Measurements from ENCODE around the gene NF1. TPM values are rescaled to one million over a fixed set of nuclear protein-coding genes. Genes with fewer than 3 reads are reported as not detected.
A peak's percentile ranks its signal among the peaks of the same experiment; 100 is the strongest.
"Not testable (repeated sequence)": the region's sequence is repeated elsewhere in the genome, so short reads cannot be mapped to it uniquely, and the experiment has no call there.

Gene NF1, protein sequence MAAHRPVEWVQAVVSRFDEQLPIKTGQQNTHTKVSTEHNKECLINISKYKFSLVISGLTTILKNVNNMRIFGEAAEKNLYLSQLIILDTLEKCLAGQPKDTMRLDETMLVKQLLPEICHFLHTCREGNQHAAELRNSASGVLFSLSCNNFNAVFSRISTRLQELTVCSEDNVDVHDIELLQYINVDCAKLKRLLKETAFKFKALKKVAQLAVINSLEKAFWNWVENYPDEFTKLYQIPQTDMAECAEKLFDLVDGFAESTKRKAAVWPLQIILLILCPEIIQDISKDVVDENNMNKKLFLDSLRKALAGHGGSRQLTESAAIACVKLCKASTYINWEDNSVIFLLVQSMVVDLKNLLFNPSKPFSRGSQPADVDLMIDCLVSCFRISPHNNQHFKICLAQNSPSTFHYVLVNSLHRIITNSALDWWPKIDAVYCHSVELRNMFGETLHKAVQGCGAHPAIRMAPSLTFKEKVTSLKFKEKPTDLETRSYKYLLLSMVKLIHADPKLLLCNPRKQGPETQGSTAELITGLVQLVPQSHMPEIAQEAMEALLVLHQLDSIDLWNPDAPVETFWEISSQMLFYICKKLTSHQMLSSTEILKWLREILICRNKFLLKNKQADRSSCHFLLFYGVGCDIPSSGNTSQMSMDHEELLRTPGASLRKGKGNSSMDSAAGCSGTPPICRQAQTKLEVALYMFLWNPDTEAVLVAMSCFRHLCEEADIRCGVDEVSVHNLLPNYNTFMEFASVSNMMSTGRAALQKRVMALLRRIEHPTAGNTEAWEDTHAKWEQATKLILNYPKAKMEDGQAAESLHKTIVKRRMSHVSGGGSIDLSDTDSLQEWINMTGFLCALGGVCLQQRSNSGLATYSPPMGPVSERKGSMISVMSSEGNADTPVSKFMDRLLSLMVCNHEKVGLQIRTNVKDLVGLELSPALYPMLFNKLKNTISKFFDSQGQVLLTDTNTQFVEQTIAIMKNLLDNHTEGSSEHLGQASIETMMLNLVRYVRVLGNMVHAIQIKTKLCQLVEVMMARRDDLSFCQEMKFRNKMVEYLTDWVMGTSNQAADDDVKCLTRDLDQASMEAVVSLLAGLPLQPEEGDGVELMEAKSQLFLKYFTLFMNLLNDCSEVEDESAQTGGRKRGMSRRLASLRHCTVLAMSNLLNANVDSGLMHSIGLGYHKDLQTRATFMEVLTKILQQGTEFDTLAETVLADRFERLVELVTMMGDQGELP (N-terminal part only)
- total RNA-seq (10 to 100 TPM; 54.7 to 57.5 TPM), polyA plus RNA-seq (ENCODE audit: insufficient read length in 6 of 6) (10 to 100 TPM; 45.0 to 57.7 (median 48.6) TPM)
- long read RNA-seq, donor 1, full-length matches to known transcripts, result 3 of 3 reads
- long read RNA-seq, donor 1, partial matches to known transcripts, result 0 of 3 reads
- long read RNA-seq, donor 1, other reads (novel, unspliced or antisense), result 0 of 3 reads
- long read RNA-seq, donor 2, partial matches to known transcripts, result 0 of 5 reads
- long read RNA-seq, donor 2, other reads (novel, unspliced or antisense), result 0 of 5 reads
- long read RNA-seq, donor 3, result 0 reads
- long read RNA-seq, donor 4, partial matches to known transcripts, result 0 of 1 reads
- long read RNA-seq, donor 4, other reads (novel, unspliced or antisense), result 1 of 1 reads
- long read RNA-seq, donor 5, partial matches to known transcripts, result 0 of 25 reads
- long read RNA-seq, donor 5, other reads (novel, unspliced or antisense), result 23 of 25 reads
- long read RNA-seq, donor 6, full-length matches to known transcripts, result 2 of 2 reads
- long read RNA-seq, donor 6, partial matches to known transcripts, result 0 of 2 reads
- long read RNA-seq, donor 6, other reads (novel, unspliced or antisense), result 0 of 2 reads
- long read RNA-seq, donor 7, partial matches to known transcripts, result 0 of 2 reads
- long read RNA-seq, donor 7, other reads (novel, unspliced or antisense), result 0 of 2 reads
- long read RNA-seq, donor 8, partial matches to known transcripts, result 0 of 7 reads
- long read RNA-seq, donor 8, other reads (novel, unspliced or antisense), result 6 of 7 reads
- long read RNA-seq, donor 9, result 0 reads
- long read RNA-seq, donor 10, result 0 reads
- long read RNA-seq, donor 11, result 0 reads
- long read RNA-seq, donor 12, partial matches to known transcripts, result 0 of 13 reads
- long read RNA-seq, donor 12, other reads (novel, unspliced or antisense), result 11 of 13 reads

DNA sequence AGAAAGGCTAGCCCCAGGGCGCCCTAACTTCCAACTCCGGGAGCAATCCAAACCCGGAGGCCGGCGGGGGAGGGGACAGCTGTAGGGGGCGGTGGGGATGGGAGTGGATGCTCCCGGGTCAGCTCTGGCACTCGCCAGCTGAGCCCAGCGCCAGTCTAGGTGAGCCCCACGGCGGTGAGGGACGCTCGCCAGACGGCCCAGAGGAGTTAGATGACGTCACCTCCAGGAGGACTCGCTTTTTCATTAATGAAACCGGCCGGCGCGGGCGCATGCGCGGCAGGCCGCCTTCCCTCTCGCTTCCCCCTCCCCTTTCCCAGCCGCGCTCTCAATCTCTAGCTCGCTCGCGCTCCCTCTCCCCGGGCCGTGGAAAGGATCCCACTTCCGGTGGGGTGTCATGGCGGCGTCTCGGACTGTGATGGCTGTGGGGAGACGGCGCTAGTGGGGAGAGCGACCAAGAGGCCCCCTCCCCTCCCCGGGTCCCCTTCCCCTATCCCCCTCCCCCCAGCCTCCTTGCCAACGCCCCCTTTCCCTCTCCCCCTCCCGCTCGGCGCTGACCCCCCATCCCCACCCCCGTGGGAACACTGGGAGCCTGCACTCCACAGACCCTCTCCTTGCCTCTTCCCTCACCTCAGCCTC lies at the start of gene NF1:
Gene NF1, plus strand, starts transcription at position 378 of the 636 bp plus-strand sequence. CDS start 333 bp downstream, outside the sequence.
- TF ChIP-seq, protein P1, sequence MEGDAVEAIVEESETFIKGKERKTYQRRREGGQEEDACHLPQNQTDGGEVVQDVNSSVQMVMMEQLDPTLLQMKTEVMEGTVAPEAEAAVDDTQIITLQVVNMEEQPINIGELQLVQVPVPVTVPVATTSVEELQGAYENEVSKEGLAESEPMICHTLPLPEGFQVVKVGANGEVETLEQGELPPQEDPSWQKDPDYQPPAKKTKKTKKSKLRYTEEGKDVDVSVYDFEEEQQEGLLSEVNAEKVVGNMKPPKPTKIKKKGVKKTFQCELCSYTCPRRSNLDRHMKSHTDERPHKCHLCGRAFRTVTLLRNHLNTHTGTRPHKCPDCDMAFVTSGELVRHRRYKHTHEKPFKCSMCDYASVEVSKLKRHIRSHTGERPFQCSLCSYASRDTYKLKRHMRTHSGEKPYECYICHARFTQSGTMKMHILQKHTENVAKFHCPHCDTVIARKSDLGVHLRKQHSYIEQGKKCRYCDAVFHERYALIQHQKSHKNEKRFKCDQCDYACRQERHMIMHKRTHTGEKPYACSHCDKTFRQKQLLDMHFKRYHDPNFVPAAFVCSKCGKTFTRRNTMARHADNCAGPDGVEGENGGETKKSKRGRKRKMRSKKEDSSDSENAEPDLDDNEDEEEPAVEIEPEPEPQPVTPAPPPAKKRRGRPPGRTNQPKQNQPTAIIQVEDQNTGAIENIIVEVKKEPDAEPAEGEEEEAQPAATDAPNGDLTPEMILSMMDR (IDR thresholded peaks at IDR 0.05), result no peak
- no peaks in the 10 kb centered on the region for H3K36me3 ChIP-seq
- peak within 1 kb of the TSS; percentile 89 to 91 for H3K27ac ChIP-seq
- intact Hi-C loops (cut with DNase I), result no loop called here
- peak; percentile 95 for ATAC-seq
- peak within 1 kb of the TSS; percentile 78 to 81 for H3K4me3 ChIP-seq
- peak; percentile 96 to 99 (median 96) for DNase-seq
- H3K27me3 ChIP-seq, result no peaks in the 10 kb centered on the region
- peaks cover 5 to 19% of the 10 kb centered on the region in 2 donors for H3K4me1 ChIP-seq
- no peaks in the 10 kb centered on the region for H3K9me3 ChIP-seq

DNA sequence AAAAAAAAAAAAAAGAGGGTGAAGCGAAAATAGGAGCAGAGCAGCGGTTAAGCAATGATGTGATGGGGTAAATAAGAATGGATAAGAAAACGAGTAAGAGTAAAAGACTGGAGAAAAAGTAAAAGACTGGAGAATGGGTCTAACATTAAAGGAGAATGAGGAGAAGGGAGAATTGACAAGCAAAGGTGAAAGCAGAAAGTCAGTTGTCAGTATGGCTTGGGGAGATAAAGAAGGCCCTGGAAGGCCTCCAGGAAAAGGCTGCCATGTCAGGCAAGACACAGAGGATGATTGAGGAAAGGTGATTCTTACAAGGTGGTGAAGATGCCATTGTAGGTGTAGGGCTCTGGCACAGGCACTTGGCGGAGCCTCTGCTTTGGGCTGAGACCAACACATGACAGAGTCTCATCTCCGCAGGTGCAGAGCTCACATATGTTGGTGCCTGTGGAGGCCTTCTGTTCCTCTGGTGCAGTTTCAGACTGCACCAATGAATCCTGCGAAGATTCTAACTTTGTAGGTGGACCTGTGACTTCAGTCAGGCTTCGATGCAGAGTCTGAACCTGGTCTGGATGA lies 47.8 kb upstream of the NF1 start:
- H3K27ac ChIP-seq; H3K36me3 ChIP-seq; H3K4me3 ChIP-seq; H3K27me3 ChIP-seq; H3K9me3 ChIP-seq; intact Hi-C loops (cut with DNase I); ATAC-seq; DNase-seq: not testable (repeated sequence)
- H3K4me1 ChIP-seq, result peaks cover 0 to 14% of the 10 kb centered on the region in 2 donors

DNA sequence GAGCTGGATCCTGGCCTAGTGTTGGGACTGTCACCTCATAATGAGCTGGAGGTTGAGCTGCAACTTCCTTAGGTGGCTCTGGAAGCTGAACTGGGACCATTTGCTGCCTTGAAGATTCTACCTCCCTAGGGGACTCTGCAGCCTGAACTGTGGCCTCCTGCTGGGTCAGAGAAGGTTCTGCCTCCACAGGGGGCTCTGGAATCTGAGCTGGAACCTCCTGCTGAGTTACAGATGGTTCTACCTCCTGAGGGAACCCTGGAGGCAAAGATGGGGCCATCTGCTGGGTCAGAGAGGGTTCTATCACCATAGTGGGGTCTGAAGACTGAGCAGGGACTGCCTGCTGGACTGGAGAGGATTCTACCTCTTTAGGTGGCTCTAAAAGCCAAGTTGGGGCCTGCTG lies 46.6 kb upstream of the NF1 start:
- Histone ChIP-seq H3K27ac (no peak overlapping the region), H3K36me3 (no peaks in the 10 kb centered on the region), H3K27me3 (no peaks in the 10 kb centered on the region), H3K4me1 (peaks cover 0 to 26% of the 10 kb centered on the region in 2 donors), H3K4me3 (no peak overlapping the region), H3K9me3 (no peaks in the 10 kb centered on the region)
- TF ChIP-seq, protein P1 (IDR thresholded peaks at IDR 0.05), result no peak
- intact Hi-C loops (cut with DNase I), result no loop called here
- DNase-seq (no peak), ATAC-seq (no peak)

DNA sequence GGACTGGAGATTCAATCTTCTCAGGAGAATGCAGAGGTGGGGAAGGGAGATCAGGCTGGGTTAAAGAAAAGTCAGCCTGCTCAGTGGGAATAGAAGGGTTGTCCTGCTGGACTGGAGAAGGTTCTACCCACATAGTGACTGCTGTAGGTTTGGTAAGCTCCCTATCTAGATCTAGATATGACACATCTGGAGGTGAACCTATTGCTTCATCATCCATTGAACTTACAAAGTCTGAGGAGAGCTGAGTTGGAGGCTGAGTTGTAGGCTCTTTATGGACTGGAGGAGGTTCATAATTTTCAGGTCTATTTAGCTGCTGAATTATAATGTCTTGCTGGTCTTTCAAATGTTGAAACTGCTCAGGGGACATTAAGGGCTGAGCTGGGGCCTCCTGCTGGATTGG lies 46.0 kb upstream of the NF1 start:
- H3K9me3 ChIP-seq, result no peaks in the 10 kb centered on the region
- DNase-seq (no peak), ATAC-seq (no peak)
- H3K36me3 ChIP-seq, result no peaks in the 10 kb centered on the region
- H3K4me3 ChIP-seq, result no peak overlapping the region
- H3K27me3 ChIP-seq, result no peaks in the 10 kb centered on the region
- H3K27ac ChIP-seq, result no peak overlapping the region
- TF ChIP-seq, protein P1 (IDR thresholded peaks at IDR 0.05), result no peak
- peaks cover 0 to 26% of the 10 kb centered on the region in 2 donors for H3K4me1 ChIP-seq
- intact Hi-C loops (cut with DNase I), result no loop called here
